Pancreas (tissue), 10 donors: ENCODE measurements around the gene FAM9C. TPM values are rescaled to one million over a fixed set of nuclear protein-coding genes. Genes with fewer than 3 reads are reported as not detected.
A peak's percentile ranks its signal among the peaks of the same experiment; 100 is the strongest.
"Not testable (repeated sequence)": the region's sequence is repeated elsewhere in the genome, so short reads cannot be mapped to it uniquely, and the experiment has no call there.

Experiments used
- ATAC-seq, 4 donors: fragments of 200-7000 bp; cut with Tn5 transposase; one replicate each; pipeline versions ENCODE4 v1.8.0 to v1.9.1; 2020; ENCODE audit warnings: mild to moderate bottlenecking in 4 of 4, moderate library complexity in 4 of 4
- DNase-seq, 6 donors: peaks; one replicate each; pipeline ENCODE4 v3.0.0-alpha.2; 2020
- FAIRE-seq: peaks from 2 replicates; lab custom pipeline; 2012; peaks lifted over from hg19 to GRCh38; lab: Jason Lieb, UNC
- H3K27ac ChIP-seq, 4 donors: fragments of 200-600 bp; sonication (generic); 1 replicate in 3 of 4; 2 replicates in 1 of 4; pipeline versions ENCODE4 v1.5.0 to v1.8.0; 2020
- H3K27me3 ChIP-seq, 4 donors: fragments of 200-600 bp; one replicate each; pipeline ENCODE4 v1.8.0; 2021
- H3K36me3 ChIP-seq, 3 donors: fragments of 200-600 bp; sonication (generic) in 1 of 3; one replicate each; pipeline versions ENCODE4 v1.5.0 to v1.8.0; 2020 to 2021
- H3K4me1 ChIP-seq, 3 donors: fragments of 200-600 bp; one replicate each; pipeline ENCODE4 v1.8.0; 2021
- H3K4me3 ChIP-seq, 4 donors: fragments of 200-600 bp; sonication (generic) in 2 of 4; one replicate each; pipeline versions ENCODE4 v1.5.0 to v1.8.0; 2020 to 2021
- H3K9me3 ChIP-seq, 4 donors: fragments of 200-600 bp; one replicate each; pipeline ENCODE4 v1.8.0; 2021
- CTCF ChIP-seq, 4 donors: fragments of 200-600 bp; sonication (generic) in 3 of 4; IDR thresholded peaks; one replicate each; pipeline versions ENCODE4 v1.5.0 to v1.8.0; 2021; ENCODE audit warnings: antibody characterized with exemption in 4 of 4
- WGBS, 2 donors: extraction: QIAGEN DNeasy Blood & Tissue Kit; methylation state at CpG; one replicate each; pipeline ENCODE4 v1.1.7; 2013; 5-methylcytosine and 5-hydroxymethylcytosine counted together
- intact Hi-C, 3 donors: fragments of 100-400 bp; cut with DNase I; formaldehyde crosslinking; loops; one replicate each; pipeline versions ENCODE4 v1.11.1 to v1.14.2; 2022
- polyA plus RNA-seq, 2 donors: library from polyadenylated mRNA; stranded (reverse); fragments of 200-250 nt; gene quantifications; one replicate each; pipeline ENCODE4 v1.2.3, GENCODE V29; 2013
- total RNA-seq, 6 donors: library from RNA; stranded (reverse); fragmentation: NEBNext Ultra II Directional in 4 of 6; extraction: Animal tissue kit (Norgen Biotek cat#: 25700) in 4 of 6; gene quantifications; one replicate each; pipeline versions ENCODE4 v1.2.1 to v1.2.4, GENCODE V29; 2021 to 2023
- donor health status: healthy with polysubstance abuse.
- donor health status: DM: no; HTN: no; CAD: no; lungs with moderate emphysema.
- donor health status: DM: no; HTN: no; CAD: no.
- donor health status: control.
- donor health status: control.
- donor health status: Bipolar disorder and iron deficiency.
- donor health status: DM: yes; HTN: yes; CAD: no.
- donor health status: DM: no; HTN: no; CAD: no.
- donor health status: DM: no; HTN: no; CAD: no.
- donor health status: DM: yes; HTN: yes; CAD: no.

Gene FAM9C
- total and polyA plus RNA-seq, 8 donors = not detected

- FAIRE-seq (no peak), DNase-seq (no peak), ATAC-seq (peak in 3 of 4 donors; percentile 26 to 52 (median 41))
- no peaks in the 10 kb centered on the region for H3K27me3 ChIP-seq
- H3K4me3 ChIP-seq = no peak overlapping the region
- peaks cover 0 to 6% (median 0%) of the 10 kb centered on the region in 3 donors for H3K4me1 ChIP-seq
- intact Hi-C loops = no loop called here
- TF ChIP-seq CTCF (IDR thresholded peaks at IDR 0.05) = no peak
- no peaks in the 10 kb centered on the region for H3K36me3 ChIP-seq
- H3K27ac ChIP-seq = peak overlapping the region in 2 of 4 donors; percentile 31 to 55
- WGBS, 2 donors = 41 to 58% methylated on average over 14 of the region's 14 CpGs
- H3K9me3 ChIP-seq = no peaks in the 10 kb centered on the region
Observed at GRCh38 chrX:13090339-13091110, 46.1 kb upstream of the FAM9C start.

- no peaks in the 10 kb centered on the region for H3K36me3 ChIP-seq
- DNase-seq (no peak), ATAC-seq (no peak), FAIRE-seq (no peak)
- intact Hi-C loops = no loop called here
- 61 to 68% methylated on average over 1 of the region's 1 CpG for WGBS, 2 donors
- no peaks in the 10 kb centered on the region for H3K9me3 ChIP-seq
- H3K4me3 ChIP-seq = no peak overlapping the region
- H3K27me3 ChIP-seq = no peaks in the 10 kb centered on the region
- peaks cover 0 to 6% (median 0%) of the 10 kb centered on the region in 3 donors for H3K4me1 ChIP-seq
- H3K27ac ChIP-seq = peak overlapping the region in 2 of 4 donors; percentile 31 to 55
- TF ChIP-seq CTCF (IDR thresholded peaks at IDR 0.05) = no peak
Observed at GRCh38 chrX:13090027-13090338, 45.6 kb upstream of the FAM9C start.

GRCh38 chrX:13088156-13088487 lies 43.7 kb upstream of the FAM9C start:
- Histone ChIP-seq H3K9me3 (no peaks in the 10 kb centered on the region), H3K27me3 (no peaks in the 10 kb centered on the region), H3K4me3 (no peak overlapping the region), H3K27ac (no peak overlapping the region), H3K4me1 (peaks cover 0 to 6% (median 0%) of the 10 kb centered on the region in 3 donors), H3K36me3 (no peaks in the 10 kb centered on the region)
- DNase-seq (no peak), ATAC-seq (no peak), FAIRE-seq (no peak)
- intact Hi-C loops = no loop called here
- 97% methylated on average over 5 of the region's 5 CpGs for WGBS, 2 donors
- no peak for TF ChIP-seq CTCF (IDR thresholded peaks at IDR 0.05)

GRCh38 chrX:13087322-13088155 lies 43.1 kb upstream of the FAM9C start:
- no peak for FAIRE-seq
- H3K27me3 ChIP-seq = no peaks in the 10 kb centered on the region
- 75 to 82% methylated on average over 10 of the region's 10 CpGs for WGBS, 2 donors
- DNase-seq = no peak
- H3K27ac ChIP-seq = peak overlapping the region in 1 of 4 donors; percentile 12
- no peak for TF ChIP-seq CTCF (IDR thresholded peaks at IDR 0.05)
- H3K36me3 ChIP-seq = no peaks in the 10 kb centered on the region
- H3K4me3 ChIP-seq = no peak overlapping the region
- intact Hi-C loops = no loop called here
- ATAC-seq = peak in 2 of 4 donors; percentile 52 to 59
- peaks cover 0 to 6% (median 0%) of the 10 kb centered on the region in 3 donors for H3K4me1 ChIP-seq
- H3K9me3 ChIP-seq = no peaks in the 10 kb centered on the region

GRCh38 chrX:13086793-13087321 lies 42.4 kb upstream of the FAM9C start:
- H3K27ac ChIP-seq = peak overlapping the region in 1 of 4 donors; percentile 12
- H3K9me3 ChIP-seq, H3K27me3 ChIP-seq, intact Hi-C loops, ATAC-seq, DNase-seq, H3K4me3 ChIP-seq, FAIRE-seq, H3K4me1 ChIP-seq, H3K36me3 ChIP-seq: not testable (repeated sequence)
- WGBS, 2 donors = 85 to 90% methylated on average over 8 of the region's 8 CpGs
